ENCODE data around the gene FGD1. TPM values are rescaled to one million over a fixed set of nuclear protein-coding genes. Genes with fewer than 3 reads are reported as not detected.

The FGD1 gene
- total RNA-seq, 1 donor from 2014 or later, result 18.0 TPM

DNA sequence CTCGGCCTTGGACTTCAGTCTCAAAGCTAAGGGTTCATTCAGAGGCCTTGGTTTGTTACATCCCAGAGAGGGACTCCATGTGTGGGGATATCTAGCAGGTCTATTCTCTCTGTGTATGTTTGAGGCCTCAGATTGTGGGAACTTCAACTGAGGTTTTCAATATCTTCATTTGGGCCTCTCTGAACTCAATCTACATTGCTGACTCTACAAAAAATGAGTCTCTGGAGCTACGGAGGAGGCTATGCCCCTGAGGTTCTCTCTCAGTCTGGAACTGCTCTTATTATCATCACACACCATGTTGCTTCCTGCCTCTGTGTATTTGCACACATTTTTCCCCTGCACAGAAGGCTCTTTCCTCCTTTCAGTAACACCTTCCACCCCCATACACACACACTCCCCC, 60.9 kb downstream of the FGD1 start:
- Mint-ChIP-seq H3K27ac (ENCODE audit: unreplicated experiment) (no peak overlapping the region), H3K9me3 (ENCODE audit: unreplicated experiment) (no peaks in the 10 kb centered on the region), H3K4me1 (ENCODE audit: low read depth, unreplicated experiment) (no peaks in the 10 kb centered on the region), H3K36me3 (ENCODE audit: low read depth, unreplicated experiment) (no peaks in the 10 kb centered on the region), H3K4me3 (ENCODE audit: unreplicated experiment) (no peak overlapping the region), H3K27me3 (ENCODE audit: low read depth, unreplicated experiment) (no peaks in the 10 kb centered on the region)
- Histone ChIP-seq H3K9ac (ENCODE audit: low read length) (no peak overlapping the region), H3K9me3 (ENCODE audit: insufficient read depth, low read depth, low read length) (no peaks in the 10 kb centered on the region), H4K20me1 (ENCODE audit: insufficient read depth, low read length) (no peaks in the 10 kb centered on the region), H3K79me2 (ENCODE audit: insufficient read depth, low read length) (peaks cover under 1% of the 10 kb centered on the region), H2AFZ (ENCODE audit: low read depth, low read length) (no peak overlapping the region), H3K36me3 (ENCODE audit: insufficient read depth, low read length) (no peaks in the 10 kb centered on the region), H3K27ac (ENCODE audit: low read depth, low read length) (no peak overlapping the region), H3K27me3 (ENCODE audit: insufficient read depth, low read length) (no peaks in the 10 kb centered on the region), H3K4me3 (ENCODE audit: insufficient read depth, low read depth, low read length) (no peak overlapping the region), H3K4me1 (ENCODE audit: insufficient read depth, low read length) (no peaks in the 10 kb centered on the region), H3K4me2 (ENCODE audit: low read length) (no peak overlapping the region)
- no peak for TF ChIP-seq CTCF (IDR thresholded peaks at IDR 0.05; ENCODE audit: insufficient read depth, low read depth, low read length)
- no peak for TF ChIP-seq EZH2 (IDR thresholded peaks at IDR 0.05; ENCODE audit: insufficient read depth, low read length)
- DNase-seq (ENCODE audit: low read depth), result no peak
- FAIRE-seq, result no peak

GRCh38 chrX:54430519-54430918, 65.5 kb downstream of the FGD1 start:
- no peak for TF ChIP-seq CTCF (IDR thresholded peaks at IDR 0.05; ENCODE audit: insufficient read depth, low read depth, low read length)
- TF ChIP-seq EZH2 (IDR thresholded peaks at IDR 0.05; ENCODE audit: insufficient read depth, low read length), result no peak
- FAIRE-seq, result peak; percentile 72
- no peaks in the 10 kb centered on the region for H3K9me3 Mint-ChIP-seq (ENCODE audit: unreplicated experiment)

DNA sequence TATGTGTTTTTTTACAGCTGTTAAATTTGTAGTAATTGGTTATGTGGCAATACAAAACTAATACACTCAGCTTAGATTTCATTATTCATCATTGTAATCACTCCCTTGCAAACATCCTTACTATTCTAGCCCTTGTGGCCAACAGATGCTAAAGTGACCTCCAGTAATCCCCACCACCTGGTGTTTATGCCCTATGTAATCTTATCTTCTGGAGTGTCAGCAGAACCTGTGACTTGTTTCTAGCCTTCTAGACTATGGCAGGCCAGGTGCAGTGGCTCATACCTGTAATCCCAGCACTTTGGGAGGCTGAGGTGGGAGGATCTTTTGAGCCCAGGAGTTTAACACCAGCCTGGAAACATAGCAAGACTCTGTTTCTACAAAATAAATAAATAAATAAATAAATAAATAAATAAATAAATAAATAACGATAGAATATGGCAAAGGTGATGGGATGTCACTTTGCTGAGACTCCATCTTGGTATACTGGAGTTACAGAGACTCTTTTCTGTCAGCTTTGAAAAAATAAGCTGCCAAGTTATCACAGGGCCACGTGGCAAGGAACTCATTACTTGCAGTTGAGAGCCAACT, 68.1 kb downstream of the FGD1 start:
- no peak overlapping the region for H3K9ac ChIP-seq (ENCODE audit: low read length)
- no peaks in the 10 kb centered on the region for H3K79me2 ChIP-seq (ENCODE audit: insufficient read depth, low read length)
- no peaks in the 10 kb centered on the region for H3K27me3 Mint-ChIP-seq (ENCODE audit: low read depth, unreplicated experiment)
- H2AFZ ChIP-seq (ENCODE audit: low read depth, low read length), result no peak overlapping the region
- no peaks in the 10 kb centered on the region for H3K36me3 ChIP-seq (ENCODE audit: insufficient read depth, low read length)
- no peaks in the 10 kb centered on the region for H3K9me3 Mint-ChIP-seq (ENCODE audit: unreplicated experiment)
- no peak overlapping the region for H3K27ac ChIP-seq (ENCODE audit: low read depth, low read length)
- H3K4me1 ChIP-seq (ENCODE audit: insufficient read depth, low read length), result no peaks in the 10 kb centered on the region
- no peak for DNase-seq (ENCODE audit: low read depth)
- no peaks in the 10 kb centered on the region for H3K4me1 Mint-ChIP-seq (ENCODE audit: low read depth, unreplicated experiment)
- H3K4me2 ChIP-seq (ENCODE audit: low read length), result no peak overlapping the region
- H3K27ac Mint-ChIP-seq (ENCODE audit: unreplicated experiment), result no peak overlapping the region
- H3K4me3 Mint-ChIP-seq (ENCODE audit: unreplicated experiment), result no peak overlapping the region
- H3K27me3 ChIP-seq (ENCODE audit: insufficient read depth, low read length), result no peaks in the 10 kb centered on the region
- H4K20me1 ChIP-seq (ENCODE audit: insufficient read depth, low read length), result no peaks in the 10 kb centered on the region
- TF ChIP-seq EZH2 (IDR thresholded peaks at IDR 0.05; ENCODE audit: insufficient read depth, low read length) (no peak), CTCF (IDR thresholded peaks at IDR 0.05; ENCODE audit: insufficient read depth, low read depth, low read length) (no peak)
- FAIRE-seq, result peak; percentile 32
- no peak overlapping the region for H3K4me3 ChIP-seq (ENCODE audit: insufficient read depth, low read depth, low read length)
- H3K36me3 Mint-ChIP-seq (ENCODE audit: low read depth, unreplicated experiment), result no peaks in the 10 kb centered on the region
- no peaks in the 10 kb centered on the region for H3K9me3 ChIP-seq (ENCODE audit: insufficient read depth, low read depth, low read length)

More at GRCh38 chrX:54430519-54430918, 65.5 kb downstream of the FGD1 start:
- H4K20me1 ChIP-seq (ENCODE audit: insufficient read depth, low read length), result no peaks in the 10 kb centered on the region
- no peak for DNase-seq (ENCODE audit: low read depth)
- no peak overlapping the region for H3K27ac ChIP-seq (ENCODE audit: low read depth, low read length)
- H3K36me3 Mint-ChIP-seq (ENCODE audit: low read depth, unreplicated experiment), result no peaks in the 10 kb centered on the region
- H3K4me3 ChIP-seq (ENCODE audit: insufficient read depth, low read depth, low read length), result no peak overlapping the region
- no peaks in the 10 kb centered on the region for H3K27me3 ChIP-seq (ENCODE audit: insufficient read depth, low read length)
- no peak overlapping the region for H3K4me3 Mint-ChIP-seq (ENCODE audit: unreplicated experiment)
- H3K27me3 Mint-ChIP-seq (ENCODE audit: low read depth, unreplicated experiment), result no peaks in the 10 kb centered on the region
- no peaks in the 10 kb centered on the region for H3K36me3 ChIP-seq (ENCODE audit: insufficient read depth, low read length)
- no peak overlapping the region for H3K9ac ChIP-seq (ENCODE audit: low read length)
- H3K79me2 ChIP-seq (ENCODE audit: insufficient read depth, low read length), result no peaks in the 10 kb centered on the region
- no peaks in the 10 kb centered on the region for H3K4me1 Mint-ChIP-seq (ENCODE audit: low read depth, unreplicated experiment)
- no peaks in the 10 kb centered on the region for H3K9me3 ChIP-seq (ENCODE audit: insufficient read depth, low read depth, low read length)
- no peak overlapping the region for H2AFZ ChIP-seq (ENCODE audit: low read depth, low read length)
- no peaks in the 10 kb centered on the region for H3K4me1 ChIP-seq (ENCODE audit: insufficient read depth, low read length)
- no peak overlapping the region for H3K4me2 ChIP-seq (ENCODE audit: low read length)
- no peak overlapping the region for H3K27ac Mint-ChIP-seq (ENCODE audit: unreplicated experiment)

Data from astrocyte (in vitro differentiated cells and primary cell).